HG03575 (cell line): ENCODE data around the gene REXO1.

ENCODE experiments used
- ATAC-seq: cut with Tn5 transposase; IDR thresholded peaks from one replicate; pipeline ENCODE4 v1.9.1; 2021; ENCODE audit not compliant: unreplicated experiment, insufficient number of reproducible peaks, low FRiP score; ENCODE audit errors: extremely low read depth

Gene REXO1

GRCh38 chr19:1851654-1852580, 3.6 kb upstream of the REXO1 start:
- ATAC-seq: no peak

- ATAC-seq: no peak
These were observed 2.7 kb upstream of the REXO1 start for GRCh38 chr19:1850809-1851653.

- no peak for ATAC-seq
These were observed 1.7 kb upstream of the REXO1 start for GRCh38 chr19:1849886-1850398.

- no peak for ATAC-seq
These were observed 820 bp upstream of the REXO1 start for GRCh38 chr19:1849132-1849474.

GRCh38 chr19:1847684-1848398, 442 bp downstream of the REXO1 start:
- ATAC-seq: no peak

GRCh38 chr19:1847348-1847683, 967 bp downstream of the REXO1 start:
- ATAC-seq: no peak

GRCh38 chr19:1846517-1847204, 1.6 kb downstream of the REXO1 start:
- ATAC-seq: no peak

- no peak for ATAC-seq
These were observed 2.6 kb downstream of the REXO1 start for GRCh38 chr19:1845642-1846041.

- ATAC-seq: no peak
These were observed 3.2 kb downstream of the REXO1 start for GRCh38 chr19:1845125-1845515.

GRCh38 chr19:1844513-1845124, 3.7 kb downstream of the REXO1 start:
- no peak for ATAC-seq

- no peak for ATAC-seq
These were observed 4.5 kb downstream of the REXO1 start for GRCh38 chr19:1843646-1844394.

GRCh38 chr19:1843116-1843515, 5.2 kb downstream of the REXO1 start:
- ATAC-seq: no peak

- ATAC-seq: no peak
These were observed 6.9 kb downstream of the REXO1 start for GRCh38 chr19:1841209-1841924.

- ATAC-seq: no peak
These were observed 7.7 kb downstream of the REXO1 start for GRCh38 chr19:1840541-1841115.

- ATAC-seq: no peak
These were observed 8.4 kb downstream of the REXO1 start for GRCh38 chr19:1839658-1840540.

- ATAC-seq: no peak
These were observed 10.6 kb downstream of the REXO1 start for GRCh38 chr19:1837625-1838105.
